HUES48 (cell line): Measurements from ENCODE around the gene SLC13A4.

Experiments
- H3K27ac ChIP-seq: one replicate; pipeline ENCODE4 v1.7.0; 2013; ENCODE audit warnings: low read depth, low read length, inconsistent platforms
- H3K27me3 ChIP-seq: 2 replicates; pipeline ENCODE4 v1.6.1; 2013; ENCODE audit warnings: mild to moderate bottlenecking, low read length; ENCODE audit not compliant: control insufficient read depth, insufficient read depth
- H3K36me3 ChIP-seq: 2 replicates; pipeline ENCODE4 v1.6.1; 2013; ENCODE audit warnings: low read length; ENCODE audit not compliant: control insufficient read depth, insufficient read depth
- H3K4me1 ChIP-seq: 2 replicates; pipeline ENCODE4 v1.6.1; 2013; ENCODE audit warnings: mild to moderate bottlenecking, low read length; ENCODE audit not compliant: control insufficient read depth, insufficient read depth
- H3K4me3 ChIP-seq: 2 replicates; pipeline ENCODE4 v1.5.1; 2013; ENCODE audit warnings: mild to moderate bottlenecking, low read depth, low read length
- H3K9ac ChIP-seq: 2 replicates; pipeline ENCODE4 v1.6.1; 2013; ENCODE audit warnings: mild to moderate bottlenecking, low read depth, low read length, moderate library complexity
- H3K9me3 ChIP-seq: 2 replicates; pipeline ENCODE4 v1.6.1; 2013; ENCODE audit warnings: low read length; ENCODE audit not compliant: control insufficient read depth, insufficient read depth

SLC13A4 gene

DNA sequence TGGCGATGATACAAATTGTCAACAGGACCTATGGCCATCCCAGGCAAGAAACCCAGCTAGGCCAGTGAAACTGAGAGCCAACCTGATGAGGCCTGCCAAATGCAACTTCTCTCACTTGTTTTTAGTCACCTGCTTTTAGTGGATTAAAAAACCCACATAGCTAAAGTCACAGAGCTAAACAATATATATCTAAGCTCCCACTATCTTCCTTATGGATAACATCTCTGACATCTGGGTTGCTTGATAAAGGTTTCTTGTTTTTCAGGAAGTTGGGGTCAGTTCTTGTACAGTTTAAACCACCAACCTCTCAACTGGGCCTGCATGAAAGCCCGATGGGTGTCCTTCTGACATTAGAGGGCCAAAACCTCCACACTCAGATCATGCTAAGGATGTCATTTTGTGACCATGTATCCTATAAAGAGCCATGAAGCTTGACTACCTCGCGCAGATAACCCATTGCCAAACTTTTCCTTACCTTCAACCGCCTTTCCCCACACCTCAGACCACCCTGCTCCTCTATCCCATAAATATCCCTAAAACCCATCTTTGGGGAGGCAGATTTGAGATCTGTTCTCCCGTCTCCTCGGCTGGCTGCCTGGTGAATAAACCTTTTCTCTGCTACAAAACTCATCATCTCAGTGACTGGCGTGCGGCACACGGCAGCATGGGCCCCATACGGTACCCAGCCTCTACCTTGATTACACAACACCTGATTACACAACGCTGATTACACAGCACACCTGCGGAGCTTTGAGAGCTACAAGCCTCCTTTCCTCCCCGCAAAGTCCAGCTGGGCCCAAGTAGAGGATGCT is 66.5 kb downstream of the SLC13A4 start:
- no peaks in the 10 kb centered on the region for H3K27me3 ChIP-seq
- peak overlapping the region; percentile 100 for H3K4me3 ChIP-seq
- 0 out of 2 replicates have a peak, but pooled peaks cover 3% of the 10 kb centered on the region for H3K4me1 ChIP-seq
- H3K9me3 ChIP-seq: no peaks in the 10 kb centered on the region
- peak overlapping the region; percentile 88 for H3K27ac ChIP-seq
- no peaks in the 10 kb centered on the region for H3K36me3 ChIP-seq
- H3K9ac ChIP-seq: peak overlapping the region; percentile 27; the same call in 1 of the 2 replicates

DNA sequence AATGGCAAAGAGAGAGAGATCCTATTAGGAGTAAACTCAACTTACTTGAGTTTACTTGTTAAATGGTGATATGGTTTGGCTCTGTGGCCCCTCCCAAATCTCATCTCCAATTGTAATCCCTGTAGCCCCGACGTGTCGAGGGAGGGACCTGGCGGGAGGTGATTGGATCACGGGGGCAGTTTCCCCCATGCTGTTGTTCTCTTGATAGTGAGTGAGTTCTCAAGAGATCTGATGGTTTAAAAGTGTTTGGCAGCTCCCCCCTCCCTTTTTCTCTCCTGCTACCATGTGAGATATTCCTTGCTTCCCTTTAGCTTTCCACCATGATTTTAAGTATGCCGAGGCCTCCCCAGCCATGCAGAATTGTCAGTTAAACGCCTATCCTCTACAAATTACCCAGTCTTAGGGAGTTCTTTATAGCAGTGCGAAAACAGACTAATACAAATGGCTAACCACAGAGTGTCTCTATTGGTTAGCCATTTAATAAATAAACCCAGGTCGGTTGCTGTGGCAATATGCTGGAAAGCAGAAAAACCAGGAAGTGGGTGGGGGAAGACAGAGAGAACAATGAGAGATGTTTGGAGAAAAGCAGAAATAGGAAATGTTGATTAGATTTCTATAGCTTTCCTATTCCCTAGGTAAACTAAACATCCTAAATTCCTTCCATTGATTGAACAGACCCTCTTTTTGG is 68.7 kb downstream of the SLC13A4 start:
- H3K9me3 ChIP-seq: no peaks in the 10 kb centered on the region
- no peaks in the 10 kb centered on the region for H3K27me3 ChIP-seq
- H3K27ac ChIP-seq: no peak overlapping the region
- H3K4me1 ChIP-seq: 0 out of 2 replicates have a peak, but pooled peaks cover 3% of the 10 kb centered on the region
- no peaks in the 10 kb centered on the region for H3K36me3 ChIP-seq
- H3K4me3 ChIP-seq: no peak overlapping the region
- no peak overlapping the region for H3K9ac ChIP-seq

DNA sequence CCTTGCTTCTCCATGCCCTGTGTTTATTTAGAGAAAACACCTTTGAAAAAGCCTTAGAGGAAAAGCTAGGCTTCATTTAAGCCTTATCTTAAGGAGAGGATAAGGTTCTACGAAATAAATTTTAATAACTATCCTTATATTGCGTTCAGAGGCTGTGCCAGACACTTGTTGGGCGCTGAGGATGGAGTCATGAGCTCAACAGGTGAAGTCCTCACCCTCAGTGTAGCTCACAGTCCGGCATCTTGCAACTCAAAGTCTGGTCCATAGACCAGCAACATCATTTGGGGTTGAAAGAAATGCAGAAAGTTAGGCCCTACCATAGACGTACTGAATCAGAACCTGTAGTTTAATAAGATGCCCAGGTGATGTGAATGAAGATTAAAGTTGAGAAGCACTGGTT is 69.4 kb downstream of the SLC13A4 start:
- H3K27ac ChIP-seq: no peak overlapping the region
- no peaks in the 10 kb centered on the region for H3K9me3 ChIP-seq
- H3K36me3 ChIP-seq: no peaks in the 10 kb centered on the region
- H3K4me1 ChIP-seq: peaks cover 6% of the 10 kb centered on the region; the same call in 1 of the 2 replicates
- no peak overlapping the region for H3K9ac ChIP-seq
- H3K27me3 ChIP-seq: no peaks in the 10 kb centered on the region
- no peak overlapping the region for H3K4me3 ChIP-seq

DNA sequence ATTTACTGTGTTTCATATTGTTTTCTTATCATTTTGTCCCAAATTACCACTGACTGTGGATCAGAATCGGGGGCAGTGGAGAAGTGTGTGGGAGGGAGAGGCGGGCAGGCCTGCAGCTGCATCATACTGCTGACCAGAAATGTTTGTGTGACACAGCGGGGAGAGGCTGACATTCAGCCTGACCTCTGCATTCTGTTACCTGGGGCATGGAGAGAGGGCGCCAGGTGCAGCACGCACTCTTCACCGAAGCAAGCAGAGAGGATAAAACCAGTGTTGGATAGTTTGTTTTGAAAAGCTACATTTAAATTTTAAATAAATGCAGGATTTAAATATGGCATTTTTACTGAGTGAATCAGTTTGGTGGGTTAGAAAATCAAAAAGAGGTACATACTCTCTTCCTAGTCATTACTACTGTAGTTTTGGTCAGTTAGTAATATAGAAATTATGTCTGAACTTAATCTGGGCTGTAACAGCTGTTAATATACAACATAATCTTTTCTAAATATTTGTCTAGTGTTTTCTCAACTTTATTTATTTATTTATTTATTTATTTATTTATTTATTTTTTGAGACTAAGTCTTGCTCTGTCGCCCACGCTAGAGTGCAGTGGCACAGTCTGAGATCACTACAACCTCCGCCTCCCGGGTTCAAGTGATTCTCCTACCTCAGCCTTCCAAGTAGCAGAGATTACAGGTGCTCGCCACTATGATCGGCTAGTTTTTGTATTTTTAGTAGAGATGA is 74.5 kb downstream of the SLC13A4 start:
- Histone ChIP-seq H3K27me3 (no peaks in the 10 kb centered on the region), H3K36me3 (peaks cover 18% of the 10 kb centered on the region), H3K9me3 (no peaks in the 10 kb centered on the region), H3K27ac (peak overlapping the region; percentile 50), H3K4me1 (peaks cover 9% of the 10 kb centered on the region), H3K4me3 (no peak overlapping the region), H3K9ac (no peak overlapping the region)

DNA sequence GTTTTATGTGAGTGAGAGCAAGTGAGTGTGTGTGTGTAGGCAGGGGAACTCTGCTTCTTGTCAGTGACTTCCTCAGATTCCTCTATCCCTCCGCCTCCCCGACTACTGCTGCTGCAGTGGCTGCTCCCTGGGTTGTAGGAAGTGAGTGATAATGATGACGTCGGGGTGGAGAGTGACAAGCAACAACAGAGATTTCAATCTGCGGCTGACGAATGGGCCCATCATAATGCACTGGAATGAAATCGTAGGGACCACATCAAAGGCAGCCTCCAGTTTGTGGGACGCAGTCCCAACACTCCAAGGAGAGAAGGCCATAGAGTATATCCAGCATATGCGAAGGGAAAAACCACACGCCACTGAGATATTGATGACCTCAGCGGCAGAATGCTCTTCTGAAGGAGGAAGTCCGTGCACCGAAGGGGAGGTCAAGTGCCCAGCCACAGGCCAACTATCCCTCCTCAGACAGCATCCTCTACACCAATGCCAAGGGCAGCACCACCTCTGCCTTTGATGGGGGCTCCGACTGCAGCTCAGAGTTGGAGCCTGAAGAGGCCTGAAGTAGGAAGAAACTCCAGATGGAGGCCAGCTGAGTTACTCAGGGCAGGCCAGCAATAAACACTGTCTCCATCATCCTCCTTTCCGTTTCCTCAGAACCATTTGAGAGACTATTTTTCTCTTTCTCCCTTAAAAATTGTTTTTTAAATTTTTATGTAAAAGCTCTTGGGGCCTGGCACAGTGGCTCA is 77.0 kb downstream of the SLC13A4 start:
- Histone ChIP-seq H3K4me3 (no peak overlapping the region), H3K27ac (no peak overlapping the region), H3K27me3 (no peaks in the 10 kb centered on the region), H3K4me1 (peaks cover 9% of the 10 kb centered on the region), H3K9me3 (no peaks in the 10 kb centered on the region), H3K36me3 (peaks cover 44% of the 10 kb centered on the region), H3K9ac (no peak overlapping the region)

DNA sequence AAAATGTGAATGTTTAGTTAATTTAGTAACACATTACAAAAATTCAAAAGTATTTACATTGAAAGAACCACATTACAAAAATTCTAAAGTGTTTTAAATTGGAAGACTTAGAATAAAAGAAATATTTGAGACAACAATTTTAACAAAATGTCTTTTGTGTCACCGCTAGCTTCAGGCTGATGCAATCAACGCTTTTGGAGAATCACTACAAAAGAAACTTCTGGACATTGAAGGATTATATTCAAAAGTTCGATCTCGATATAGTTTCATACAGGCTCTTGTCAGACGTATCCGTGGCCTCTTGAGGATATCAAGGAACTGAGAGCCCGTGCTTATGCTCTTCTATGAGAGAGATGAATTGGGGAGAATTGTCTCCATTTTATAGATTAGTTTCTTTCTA is 79.8 kb downstream of the SLC13A4 start:
- Histone ChIP-seq H3K27ac (no peak overlapping the region), H3K9ac (no peak overlapping the region), H3K36me3 (peaks cover 71% of the 10 kb centered on the region), H3K9me3 (no peaks in the 10 kb centered on the region), H3K27me3 (no peaks in the 10 kb centered on the region), H3K4me3 (no peak overlapping the region), H3K4me1 (peaks cover 6% of the 10 kb centered on the region; the same call in 1 of the 2 replicates)

DNA sequence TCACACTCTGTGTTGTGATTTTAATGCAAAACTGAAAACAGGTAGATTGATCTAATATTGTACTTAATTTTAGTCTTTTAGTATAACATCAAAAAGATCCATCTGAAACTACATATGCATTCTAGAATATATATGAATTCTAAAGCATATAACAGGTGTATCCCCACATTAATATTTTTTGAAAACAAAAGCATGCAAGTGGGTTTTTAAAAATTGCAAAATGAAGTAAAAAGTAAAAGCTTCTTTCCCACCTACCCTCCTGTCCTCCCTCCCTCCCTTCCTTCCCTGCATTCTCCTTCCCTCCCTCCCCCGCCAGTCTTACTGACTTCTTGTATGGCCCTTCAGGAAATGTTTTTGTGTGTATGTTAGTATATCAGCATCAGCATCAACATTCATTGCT is 80.2 kb downstream of the SLC13A4 start:
- peaks cover 76% of the 10 kb centered on the region for H3K36me3 ChIP-seq
- H3K9me3 ChIP-seq: no peaks in the 10 kb centered on the region
- no peak overlapping the region for H3K4me3 ChIP-seq
- H3K4me1 ChIP-seq: peaks cover 2% of the 10 kb centered on the region; the same call in 1 of the 2 replicates
- H3K27me3 ChIP-seq: no peaks in the 10 kb centered on the region
- H3K27ac ChIP-seq: no peak overlapping the region
- no peak overlapping the region for H3K9ac ChIP-seq

DNA sequence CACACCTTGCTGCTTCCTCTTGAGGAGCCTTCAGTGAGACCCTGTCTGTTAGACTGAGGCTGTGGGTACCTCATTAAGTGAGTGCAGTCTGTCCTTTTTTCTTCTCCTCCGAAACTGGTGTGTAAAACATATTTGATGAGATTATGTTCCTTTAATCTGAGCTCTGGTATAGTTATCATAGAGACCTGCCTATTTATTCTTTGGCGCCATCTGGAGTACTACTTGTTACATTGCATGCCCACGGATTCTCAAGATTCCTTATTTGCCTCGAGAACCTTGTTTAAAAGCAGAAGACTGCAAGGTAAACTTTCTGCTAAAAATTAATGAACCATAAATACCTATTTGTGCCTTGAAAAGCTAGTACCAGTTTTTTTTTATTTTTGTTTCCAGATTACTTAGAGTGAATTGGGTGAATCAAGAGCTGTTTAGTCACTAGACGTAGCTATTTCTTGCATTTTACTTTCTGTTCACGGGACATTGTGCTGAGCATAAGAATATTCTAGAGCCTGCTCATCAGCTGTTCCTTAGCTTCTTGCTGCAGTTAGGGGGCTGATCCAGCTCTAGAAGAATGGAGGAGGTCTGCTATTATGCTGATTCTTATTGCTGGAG is 82.6 kb downstream of the SLC13A4 start:
- Histone ChIP-seq H3K9me3 (no peaks in the 10 kb centered on the region), H3K9ac (no peak overlapping the region), H3K4me3 (no peak overlapping the region), H3K27ac (no peak overlapping the region), H3K4me1 (no peaks in the 10 kb centered on the region), H3K27me3 (no peaks in the 10 kb centered on the region), H3K36me3 (peaks cover 93% of the 10 kb centered on the region)

DNA sequence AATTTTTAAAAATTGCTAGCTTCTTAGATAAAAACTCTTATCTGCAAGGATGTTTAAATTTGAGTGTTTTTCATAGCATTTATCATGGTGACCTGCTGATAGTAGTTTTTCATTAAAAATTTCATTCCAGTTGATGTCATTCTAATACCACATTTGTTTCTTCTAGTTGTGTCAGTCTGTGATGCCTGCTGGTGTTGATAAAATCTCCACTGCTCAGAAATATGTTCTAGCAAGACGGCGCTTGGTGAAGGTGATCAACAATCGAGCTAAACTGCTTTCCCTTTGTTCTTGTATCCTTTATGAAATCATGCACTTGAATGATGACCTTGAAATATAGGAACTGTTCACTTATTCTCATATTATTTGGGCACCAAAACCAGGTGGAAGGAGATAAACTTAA is 83.3 kb downstream of the SLC13A4 start:
- no peak overlapping the region for H3K27ac ChIP-seq
- H3K9ac ChIP-seq: no peak overlapping the region
- no peaks in the 10 kb centered on the region for H3K27me3 ChIP-seq
- H3K4me3 ChIP-seq: no peak overlapping the region
- H3K4me1 ChIP-seq: no peaks in the 10 kb centered on the region
- H3K36me3 ChIP-seq: peaks cover 100% of the 10 kb centered on the region
- no peaks in the 10 kb centered on the region for H3K9me3 ChIP-seq

DNA sequence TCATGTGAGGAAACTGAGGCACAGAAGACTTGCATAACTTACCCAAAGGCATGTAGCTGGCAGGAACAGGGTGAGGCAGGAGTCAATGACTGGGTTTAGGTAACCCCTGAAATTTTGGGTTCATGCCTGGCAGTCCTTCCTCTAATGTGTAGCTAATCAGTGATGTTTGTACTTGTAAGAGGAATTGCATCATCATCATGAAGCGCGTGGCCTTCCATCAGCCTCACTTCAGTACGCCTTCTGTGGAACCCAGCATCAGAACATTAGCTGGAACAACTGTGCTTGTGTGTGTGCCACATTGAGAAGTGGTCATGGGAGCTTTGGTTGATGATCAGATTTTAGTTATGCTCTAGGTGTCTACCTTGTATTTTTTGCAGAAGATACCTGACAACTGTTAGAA is 83.8 kb downstream of the SLC13A4 start:
- Histone ChIP-seq H3K9ac (no peak overlapping the region), H3K9me3 (no peaks in the 10 kb centered on the region), H3K4me1 (no peaks in the 10 kb centered on the region), H3K4me3 (no peak overlapping the region), H3K36me3 (peaks cover 100% of the 10 kb centered on the region), H3K27me3 (no peaks in the 10 kb centered on the region), H3K27ac (no peak overlapping the region)
